GM12801 (cell line): Measurements from ENCODE around the gene CDC123.

Source experiments
- CTCF ChIP-seq: IDR thresholded peaks from one replicate; pipeline ENCODE4 v1.5.1; 2011; ENCODE audit warnings: control low read depth; ENCODE audit not compliant: insufficient read length; ENCODE audit errors: extremely low read depth

Gene CDC123

GRCh38 chr10:12195603-12196506 is at the start of gene CDC123, which contains the start of gene NUDT5:
TSS of gene CDC123 (plus strand) at chr10:12196188. CDS start at chr10:12196246, 58 bp downstream.
TSS of gene NUDT5 (minus strand) at chr10:12195891. CDS start at chr10:12186291, 9,600 bp downstream.
- TF ChIP-seq CTCF, result no peak

- TF ChIP-seq CTCF, result no peak
These were observed 45.8 kb upstream of the CDC123 start for GRCh38 chr10:12150163-12150562.

GRCh38 chr10:12154516-12154915 is 41.5 kb upstream of the CDC123 start:
- TF ChIP-seq CTCF, result no peak

- TF ChIP-seq CTCF, result no peak
These were observed 39.4 kb upstream of the CDC123 start for GRCh38 chr10:12156367-12157123.

- no peak for TF ChIP-seq CTCF
These were observed 37.9 kb upstream of the CDC123 start for GRCh38 chr10:12158111-12158510.

GRCh38 chr10:12160664-12161063 is 35.3 kb upstream of the CDC123 start:
- no peak for TF ChIP-seq CTCF

GRCh38 chr10:12162927-12163326 is 33.1 kb upstream of the CDC123 start:
- no peak for TF ChIP-seq CTCF
